GM12801 (cell line): Measurements from ENCODE around the gene CLVS2.

ENCODE experiments used
- CTCF ChIP-seq: IDR thresholded peaks from one replicate; pipeline ENCODE4 v1.5.1; 2011; ENCODE audit warnings: control low read depth; ENCODE audit not compliant: insufficient read length; ENCODE audit errors: extremely low read depth

Gene CLVS2

GRCh38 chr6:122984393-122984792 is 11.6 kb upstream of the CLVS2 start:
- no peak for TF ChIP-seq CTCF

GRCh38 chr6:122994256-122994655 is 1.8 kb upstream of the CLVS2 start:
- no peak for TF ChIP-seq CTCF

GRCh38 chr6:122996794-122997505 is 915 bp downstream of the CLVS2 start:
- TF ChIP-seq CTCF = no peak

DNA sequence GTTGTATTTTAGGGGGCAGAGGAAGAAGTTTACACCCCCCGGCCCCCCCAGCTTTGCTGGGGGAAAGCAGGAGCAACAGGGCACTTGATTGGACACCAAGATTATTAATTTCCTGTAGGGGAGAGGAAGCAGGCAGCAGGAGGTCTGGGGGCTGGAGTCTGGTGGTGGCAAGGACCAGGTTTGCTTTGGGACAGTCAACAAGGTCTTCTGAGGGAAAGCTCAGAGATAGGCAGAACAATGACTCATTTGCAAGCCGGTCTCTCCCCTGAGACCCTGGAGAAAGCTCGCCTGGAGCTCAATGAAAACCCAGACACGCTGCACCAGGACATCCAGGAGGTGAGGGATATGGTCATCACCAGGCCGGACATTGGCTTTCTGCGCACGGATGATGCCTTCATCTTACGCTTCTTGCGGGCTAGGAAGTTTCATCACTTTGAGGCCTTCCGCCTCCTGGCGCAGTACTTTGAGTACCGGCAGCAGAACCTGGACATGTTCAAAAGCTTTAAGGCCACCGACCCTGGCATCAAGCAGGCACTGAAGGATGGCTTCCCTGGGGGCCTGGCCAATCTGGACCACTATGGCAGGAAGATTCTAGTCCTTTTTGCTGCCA is 1.6 kb downstream of the CLVS2 start:
- TF ChIP-seq CTCF = no peak

- no peak for TF ChIP-seq CTCF
These were observed 2.5 kb downstream of the CLVS2 start for GRCh38 chr6:122998403-122998975.

DNA sequence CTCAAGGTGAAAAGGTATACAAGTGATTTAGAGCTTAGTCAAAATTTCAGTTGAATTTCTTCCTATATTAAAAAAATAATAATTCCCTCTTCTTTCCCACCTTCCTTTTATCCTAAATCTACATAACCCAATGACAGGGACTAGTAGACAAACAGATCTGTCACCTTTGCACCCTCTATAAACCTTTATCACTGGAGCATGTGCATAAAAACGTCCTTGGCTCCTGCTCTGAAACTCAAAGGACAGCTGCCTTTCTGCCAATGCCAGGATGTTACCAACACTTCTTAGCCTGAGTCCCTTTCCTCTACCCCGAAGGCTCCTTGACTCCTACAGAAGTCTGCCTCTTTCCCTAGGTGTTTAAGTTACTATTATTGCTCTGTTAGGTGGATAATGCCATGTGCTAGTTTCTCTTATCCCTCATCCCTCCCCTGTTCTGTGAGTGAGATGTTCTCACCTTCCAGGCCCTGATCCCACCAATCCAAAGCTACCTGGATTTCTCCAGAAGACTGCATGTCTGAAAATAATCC is 4.3 kb downstream of the CLVS2 start:
- TF ChIP-seq CTCF = no peak

DNA sequence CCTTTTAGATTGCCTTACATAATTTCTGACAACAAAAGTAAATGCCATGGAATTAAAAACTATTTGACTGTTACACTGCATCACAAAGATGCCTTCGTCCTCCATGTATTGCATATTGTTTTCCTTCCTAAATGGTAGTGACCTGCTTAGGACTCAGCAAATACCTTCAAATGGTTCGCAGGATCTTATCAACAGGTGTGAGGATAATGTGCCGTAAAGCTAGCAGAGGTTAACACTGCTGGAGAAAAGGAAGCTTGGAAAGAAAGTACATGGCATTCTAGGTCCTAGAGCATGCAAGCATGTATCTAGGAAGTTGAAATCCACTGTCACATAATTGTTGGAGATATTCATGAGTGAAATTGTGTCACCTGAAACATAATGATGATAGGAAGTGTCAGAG is 5.5 kb downstream of the CLVS2 start:
- no peak for TF ChIP-seq CTCF
